Prostate gland (tissue), 2 donors: ENCODE measurements around the gene LNPEP.

Source experiments
- POLR2A ChIP-seq: fragments of 450-650 bp; IDR thresholded peaks from one replicate; pipeline ENCODE4 v1.6.1; 2016; ENCODE audit warnings: antibody characterized with exemption, mild to moderate bottlenecking
- POLR2AphosphoS5 ChIP-seq: sonication (generic); formaldehyde crosslinking; IDR thresholded peaks from one replicate; pipeline ENCODE4 v1.6.1; 2017; ENCODE audit warnings: antibody characterized with exemption
- TF ChIP-seq, protein P1 (sequence below), 4 experiments: fragments of 200-600 bp in 2 of 4; fragments of 450-650 bp in 2 of 4; sonication (generic) in 2 of 4; IDR thresholded peaks; 1 replicate in 3 of 4; 2 replicates in 1 of 4; pipeline ENCODE4 v1.5.1; 2016 to 2019; ENCODE audit warnings: antibody characterized with exemption in 4 of 4, mild to moderate bottlenecking in 2 of 4, moderate library complexity in 2 of 4

DNA sequence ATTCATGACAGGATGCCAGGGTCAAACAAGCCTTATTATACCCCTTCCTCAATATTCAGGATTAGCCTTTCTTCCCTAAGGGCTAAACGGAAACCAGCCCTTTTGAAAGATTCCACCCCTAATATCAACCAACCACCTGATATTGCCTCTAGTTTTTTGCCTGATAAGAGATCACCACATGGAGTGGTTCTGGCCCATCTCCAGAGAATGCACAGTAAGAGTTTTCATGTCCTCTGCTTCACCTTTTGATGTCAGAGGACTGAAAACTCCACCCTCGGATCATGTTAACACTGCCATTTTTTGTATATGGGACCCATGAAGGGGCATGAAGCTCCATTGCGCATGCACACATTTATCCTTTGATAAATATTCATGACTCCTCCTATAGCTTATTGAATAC lies 5.8 kb upstream of the LNPEP start:
- TF ChIP-seq, protein P1, sequence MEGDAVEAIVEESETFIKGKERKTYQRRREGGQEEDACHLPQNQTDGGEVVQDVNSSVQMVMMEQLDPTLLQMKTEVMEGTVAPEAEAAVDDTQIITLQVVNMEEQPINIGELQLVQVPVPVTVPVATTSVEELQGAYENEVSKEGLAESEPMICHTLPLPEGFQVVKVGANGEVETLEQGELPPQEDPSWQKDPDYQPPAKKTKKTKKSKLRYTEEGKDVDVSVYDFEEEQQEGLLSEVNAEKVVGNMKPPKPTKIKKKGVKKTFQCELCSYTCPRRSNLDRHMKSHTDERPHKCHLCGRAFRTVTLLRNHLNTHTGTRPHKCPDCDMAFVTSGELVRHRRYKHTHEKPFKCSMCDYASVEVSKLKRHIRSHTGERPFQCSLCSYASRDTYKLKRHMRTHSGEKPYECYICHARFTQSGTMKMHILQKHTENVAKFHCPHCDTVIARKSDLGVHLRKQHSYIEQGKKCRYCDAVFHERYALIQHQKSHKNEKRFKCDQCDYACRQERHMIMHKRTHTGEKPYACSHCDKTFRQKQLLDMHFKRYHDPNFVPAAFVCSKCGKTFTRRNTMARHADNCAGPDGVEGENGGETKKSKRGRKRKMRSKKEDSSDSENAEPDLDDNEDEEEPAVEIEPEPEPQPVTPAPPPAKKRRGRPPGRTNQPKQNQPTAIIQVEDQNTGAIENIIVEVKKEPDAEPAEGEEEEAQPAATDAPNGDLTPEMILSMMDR (IDR thresholded peaks at IDR 0.05), result no peak
- no peak for TF ChIP-seq POLR2A
- no peak for TF ChIP-seq POLR2AphosphoS5
